ENCODE results near the gene AANAT. TPM values are rescaled to one million over a fixed set of nuclear protein-coding genes. Genes with fewer than 3 reads are reported as not detected.

The AANAT gene
- total RNA-seq, 5 donors from 2014 or later (not counting 1 experiment from before 2014, with no cell fraction given), result not detected

GRCh38 chr17:76519048-76519966 lies 51.9 kb downstream of the AANAT start:
- Mint-ChIP-seq H3K27me3 (no peaks in the 10 kb centered on the region), H3K4me3 (peak overlapping the region in 1 of 3 donors; percentile 48), H3K27ac (peak overlapping the region; percentile 71 to 86), H3K4me1 (peaks cover 45 to 55% (median 51%) of the 10 kb centered on the region in 3 donors), H3K36me3 (no peaks in the 10 kb centered on the region), H3K9me3 (no peaks in the 10 kb centered on the region)
- H3K27me3 ChIP-seq (replicated peaks in 1 of 2; ENCODE audit: control insufficient read depth in 2 of 2, extremely low read depth in 1 of 2, insufficient read depth in 2 of 2, low read length in 1 of 2), result peaks cover 0 to 9% of the 10 kb centered on the region in 2 experiments
- no peak for ATAC-seq (replicated peaks in 1 of 4)
- H3K4me1 ChIP-seq (ENCODE audit: control insufficient read depth in 1 of 2, extremely low read depth in 1 of 2, insufficient read depth in 2 of 2, low read length in 2 of 2), result peaks cover 3 to 66% of the 10 kb centered on the region in 2 experiments
- no peak overlapping the region for H3K27ac ChIP-seq (ENCODE audit: low read length)
- ChIA-PET POLR2A (no interaction called here), CTCF (interaction anchor here in 1 of 2 donors (0.7 kb wide), 1 partner anchor 209 kb away, joined by 4 read pairs; no protein-coding TSS in a partner anchor)
- DNase-seq, result no peak
- WGBS (ENCODE audit: insufficient coverage), result 97% methylated on average over 9 of the region's 15 CpGs
- H3K9me3 ChIP-seq, result no peaks in the 10 kb centered on the region
- H3K36me3 ChIP-seq (ENCODE audit: control insufficient read depth in 2 of 2, extremely low read depth in 1 of 2, insufficient read depth in 1 of 2, low read length in 1 of 2), result no peaks in the 10 kb centered on the region
- H3K4me3 ChIP-seq (ENCODE audit: control insufficient read depth in 1 of 2, extremely low read depth in 1 of 2, low read length in 1 of 2), result no peak overlapping the region

Other genes with a start within 250 kb of the AANAT start
- gene RNF157, start 227.1 kb upstream of the AANAT start, total RNA-seq, result 10 to 100 TPM; 50.7 to 66.5 (median 61.9) TPM
- gene UBALD2, start 202.3 kb upstream of the AANAT start, total RNA-seq, result 100 to 1,000 TPM; 163 to 277 (median 177) TPM
- 1 to 10 TPM; 3.0 to 4.3 (median 3.4) TPM for gene QRICH2, start 159.3 kb upstream of the AANAT start, total RNA-seq
- 10 to 100 TPM; 27.5 to 47.0 (median 40.0) TPM for gene PRPSAP1, start 113.7 kb upstream of the AANAT start, total RNA-seq
- gene SPHK1, start 83.0 kb upstream of the AANAT start, total RNA-seq, result 1 to 10 TPM in 3 of 5 donors, under 1 TPM in 2; 0.70 to 1.6 (median 1.3) TPM
- gene UBE2O, start 14.5 kb upstream of the AANAT start, total RNA-seq, result 10 to 100 TPM; 33.9 to 57.8 (median 47.5) TPM
- 10 to 100 TPM; 35.2 to 99.0 (median 74.0) TPM for gene RHBDF2, start 33.8 kb downstream of the AANAT start, total RNA-seq
- under 1 TPM; 0.20 to 0.76 (median 0.65) TPM for gene CYGB, start 70.1 kb downstream of the AANAT start, total RNA-seq
- 1 to 10 TPM in 2 of 5 donors, under 1 TPM in 3; 0.66 to 1.3 (median 0.92) TPM for gene PRCD, start 72.4 kb downstream of the AANAT start, total RNA-seq
- gene ST6GALNAC2, start 118.3 kb downstream of the AANAT start, total RNA-seq, result 1 to 10 TPM in 3 of 5 donors, under 1 TPM in 2; 0.55 to 4.7 (median 2.1) TPM
- gene ST6GALNAC1, start 176.2 kb downstream of the AANAT start, total RNA-seq, result 10 to 100 TPM in 1 of 5 donors, 1 to 10 TPM in 4; 2.6 to 20.5 (median 6.6) TPM
- gene MXRA7, start 243.4 kb downstream of the AANAT start, total RNA-seq, result 10 to 100 TPM in 3 of 5 donors, 1 to 10 TPM in 2; 5.9 to 14.7 (median 13.5) TPM

All from T-cell (primary cell).